Thyroid gland (tissue), 4 donors: ENCODE results near the gene KCNQ1. TPM values are rescaled to one million over a fixed set of nuclear protein-coding genes. Genes with fewer than 3 reads are reported as not detected.

Experiments
- DNase-seq, 2 donors: peaks; one replicate each; pipeline ENCODE4 v3.0.0-alpha.2; 2019
- H3K27ac ChIP-seq, 3 donors: fragments of 200-600 bp; sonication (generic); 1 replicate in 2 of 3; 2 replicates in 1 of 3; pipeline ENCODE4 v1.5.1; 2016 to 2019; ENCODE audit warnings: mild to moderate bottlenecking in 1 of 3, moderate library complexity in 1 of 3
- H3K27me3 ChIP-seq: fragments of 200-600 bp; sonication (generic); one replicate; pipeline ENCODE4 v1.5.1; 2019
- H3K36me3 ChIP-seq, 2 donors: fragments of 200-600 bp; sonication (generic); one replicate each; pipeline ENCODE4 v1.5.1; 2016 to 2019
- H3K4me1 ChIP-seq, 2 donors: fragments of 200-600 bp; sonication (generic); one replicate each; pipeline ENCODE4 v1.5.1; 2017 to 2019
- H3K4me3 ChIP-seq, 3 donors: fragments of 200-600 bp; sonication (generic); replicated peaks in 1 of 3; 1 replicate in 2 of 3; 2 replicates in 1 of 3; pipeline ENCODE4 v1.5.1; 2016; ENCODE audit warnings: mild to moderate bottlenecking in 1 of 3
- H3K9me3 ChIP-seq: fragments of 200-600 bp; sonication (generic); one replicate; pipeline ENCODE4 v1.5.1; 2017
- POLR2A ChIP-seq, 2 donors: fragments of 450-650 bp; IDR thresholded peaks; one replicate each; pipeline ENCODE4 v1.6.1; 2017; ENCODE audit warnings: antibody characterized with exemption in 2 of 2, mild to moderate bottlenecking in 2 of 2, moderate library complexity in 1 of 2
- whole genome bisulfite sequencing, 2 donors: methylation state at CpG; one replicate each; pipeline ENCODE4 v1.1.5; 2017; 5-methylcytosine and 5-hydroxymethylcytosine counted together
- intact Hi-C: fragments of 100-400 bp; cut with DNase I; formaldehyde crosslinking; loops from one replicate; pipeline ENCODE4 v1.15.1; 2023
- total RNA-seq, 4 donors: library from RNA; depleted of rRNA; stranded (reverse); fragments of >200 nt; gene quantifications; one replicate each; pipeline ENCODE4 v1.2.3, GENCODE V29; 2016
- TF ChIP-seq, protein P1 (sequence below), 6 experiments: fragments of 200-600 bp in 3 of 6; fragments of 450-650 bp in 3 of 6; sonication (generic) in 3 of 6; IDR thresholded peaks; one replicate each; pipeline ENCODE4 v1.5.1; 2016 to 2019; ENCODE audit warnings: antibody characterized with exemption in 6 of 6, mild to moderate bottlenecking in 2 of 6, inconsistent platforms in 1 of 6, moderate library complexity in 1 of 6

The KCNQ1 gene
- total RNA-seq, 4 donors from 2014 or later, result 51.3 to 103 (median 97.8) TPM

GRCh38 chr11:2534957-2535672 lies 90.3 kb downstream of the KCNQ1 start:
- peak in 1 of 2 donors; percentile 0 for DNase-seq
- intact Hi-C loops, result no loop called here
- Histone ChIP-seq H3K4me1 (peaks cover 5 to 11% of the 10 kb centered on the region in 2 donors), H3K9me3 (no peaks in the 10 kb centered on the region), H3K27ac (no peak overlapping the region), H3K4me3 (no peak overlapping the region), H3K36me3 (no peaks in the 10 kb centered on the region), H3K27me3 (no peaks in the 10 kb centered on the region)
- WGBS, 2 donors, result 86 to 88% methylated on average over 13 to 14 of the region's 15 CpGs
- TF ChIP-seq POLR2A (IDR thresholded peaks at IDR 0.05), result no peak
- TF ChIP-seq, protein P1, sequence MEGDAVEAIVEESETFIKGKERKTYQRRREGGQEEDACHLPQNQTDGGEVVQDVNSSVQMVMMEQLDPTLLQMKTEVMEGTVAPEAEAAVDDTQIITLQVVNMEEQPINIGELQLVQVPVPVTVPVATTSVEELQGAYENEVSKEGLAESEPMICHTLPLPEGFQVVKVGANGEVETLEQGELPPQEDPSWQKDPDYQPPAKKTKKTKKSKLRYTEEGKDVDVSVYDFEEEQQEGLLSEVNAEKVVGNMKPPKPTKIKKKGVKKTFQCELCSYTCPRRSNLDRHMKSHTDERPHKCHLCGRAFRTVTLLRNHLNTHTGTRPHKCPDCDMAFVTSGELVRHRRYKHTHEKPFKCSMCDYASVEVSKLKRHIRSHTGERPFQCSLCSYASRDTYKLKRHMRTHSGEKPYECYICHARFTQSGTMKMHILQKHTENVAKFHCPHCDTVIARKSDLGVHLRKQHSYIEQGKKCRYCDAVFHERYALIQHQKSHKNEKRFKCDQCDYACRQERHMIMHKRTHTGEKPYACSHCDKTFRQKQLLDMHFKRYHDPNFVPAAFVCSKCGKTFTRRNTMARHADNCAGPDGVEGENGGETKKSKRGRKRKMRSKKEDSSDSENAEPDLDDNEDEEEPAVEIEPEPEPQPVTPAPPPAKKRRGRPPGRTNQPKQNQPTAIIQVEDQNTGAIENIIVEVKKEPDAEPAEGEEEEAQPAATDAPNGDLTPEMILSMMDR (IDR thresholded peaks at IDR 0.05), result no peak

GRCh38 chr11:2535673-2536439 lies 91.0 kb downstream of the KCNQ1 start:
- 94 to 98% methylated on average over 6 to 7 of the region's 27 CpGs for WGBS, 2 donors
- Histone ChIP-seq H3K27ac (no peak overlapping the region), H3K9me3 (no peaks in the 10 kb centered on the region), H3K4me1 (peaks cover 5 to 11% of the 10 kb centered on the region in 2 donors), H3K4me3 (no peak overlapping the region), H3K36me3 (no peaks in the 10 kb centered on the region), H3K27me3 (no peaks in the 10 kb centered on the region)
- TF ChIP-seq POLR2A (IDR thresholded peaks at IDR 0.05), result no peak
- TF ChIP-seq, protein P1 (IDR thresholded peaks at IDR 0.05), result no peak
- DNase-seq, result no peak
- intact Hi-C loops, result no loop called here

DNA sequence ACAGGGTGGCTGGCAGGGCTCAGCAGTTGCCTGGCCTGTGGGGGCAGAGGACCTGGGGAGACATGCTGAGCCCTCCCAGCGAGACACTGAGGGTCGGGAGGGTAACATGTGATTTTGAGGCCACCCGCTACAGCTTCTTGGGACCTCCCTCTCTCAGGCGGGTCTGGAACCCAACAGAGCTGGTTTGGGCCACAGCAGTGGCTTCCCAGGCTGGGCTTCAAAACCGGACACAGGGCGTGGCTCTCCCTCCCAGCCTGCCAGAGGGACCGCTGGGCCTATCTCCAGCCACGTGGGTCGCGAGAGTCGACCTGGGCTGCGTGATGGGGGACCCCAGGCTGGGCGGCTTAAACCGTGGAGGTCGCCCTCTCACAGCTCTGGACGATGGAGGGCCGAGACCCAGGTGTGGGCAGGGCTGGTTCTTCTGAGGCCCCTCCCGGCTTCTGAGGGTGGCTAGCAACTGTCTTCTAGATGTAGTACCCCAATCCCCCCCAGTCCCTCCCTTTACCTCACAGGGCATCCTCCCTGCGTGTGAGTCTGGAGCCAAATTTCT lies 91.7 kb downstream of the KCNQ1 start:
- 87 to 98% methylated on average over 8 to 13 of the region's 19 CpGs for WGBS, 2 donors
- H3K9me3 ChIP-seq, result no peaks in the 10 kb centered on the region
- no peak overlapping the region for H3K27ac ChIP-seq
- no peak overlapping the region for H3K4me3 ChIP-seq
- intact Hi-C loops, result no loop called here
- H3K27me3 ChIP-seq, result no peaks in the 10 kb centered on the region
- TF ChIP-seq, protein P1 (IDR thresholded peaks at IDR 0.05), result no peak
- TF ChIP-seq POLR2A (IDR thresholded peaks at IDR 0.05), result no peak
- H3K4me1 ChIP-seq, result peaks cover 5 to 9% of the 10 kb centered on the region in 2 donors
- no peak for DNase-seq
- no peaks in the 10 kb centered on the region for H3K36me3 ChIP-seq

GRCh38 chr11:2537010-2537705 lies 92.3 kb downstream of the KCNQ1 start:
- WGBS, 2 donors, result 94 to 95% methylated on average over 9 of the region's 9 CpGs
- DNase-seq, result no peak

More at GRCh38 chr11:2537010-2537705, 92.3 kb downstream of the KCNQ1 start:
- Histone ChIP-seq H3K9me3 (no peaks in the 10 kb centered on the region), H3K36me3 (no peaks in the 10 kb centered on the region), H3K4me3 (no peak overlapping the region), H3K4me1 (peaks cover 5 to 7% of the 10 kb centered on the region in 2 donors), H3K27me3 (no peaks in the 10 kb centered on the region), H3K27ac (no peak overlapping the region)
- TF ChIP-seq, protein P1 (IDR thresholded peaks at IDR 0.05), result no peak
- TF ChIP-seq POLR2A (IDR thresholded peaks at IDR 0.05), result no peak
- intact Hi-C loops, result no loop called here
